OCI-LY7 (cell line): Measurements from ENCODE around the gene SGIP1. TPM values are rescaled to one million over a fixed set of nuclear protein-coding genes. Genes with fewer than 3 reads are reported as not detected.

Source experiments
- BruUV-seq: library from RNA; stranded (reverse); fragments of 400-500 nt; replicated peaks from 2 replicates; lab custom pipeline; 2021; lab: Mats Ljungman, UMichigan
- CTCF ChIA-PET: fragments of 300-600 bp; sonication (Branson Sonifier 250); formaldehyde crosslinking; loops from one replicate; lab custom pipeline; 2022; ENCODE audit warnings: antibody characterized with exemption; ENCODE audit not compliant: unreplicated experiment; lab: Charles Lee
- POLR2A ChIA-PET: fragments of 300-600 bp; sonication (Branson Sonifier 250); formaldehyde crosslinking; loops from one replicate; lab custom pipeline; 2022; ENCODE audit warnings: antibody characterized with exemption; lab: Charles Lee
- DNase-seq: peaks from one replicate; pipeline ENCODE4 v3.0.0-alpha.2; 2015; ENCODE audit warnings: low spot score
- H2AFZ ChIP-seq: fragments of 200-600 bp; sonication (generic), shearing (Covaris generic); 2 replicates; pipeline ENCODE4 v1.6.1; 2014; ENCODE audit warnings: mild to moderate bottlenecking, antibody characterized with exemption, low read length, moderate library complexity
- H3K27ac ChIP-seq: fragments of 200-600 bp; sonication (generic); 2 replicates; pipeline ENCODE4 v1.5.1; 2014; ENCODE audit warnings: mixed run types, low read depth, mild to moderate bottlenecking, moderate library complexity, low read length, inconsistent platforms; ENCODE audit not compliant: poor library complexity, severe bottlenecking
- H3K36me3 ChIP-seq: fragments of 200-600 bp; sonication (generic); 2 replicates; pipeline ENCODE4 v1.6.1; 2014; ENCODE audit warnings: mild to moderate bottlenecking, antibody characterized with exemption, low read length, moderate library complexity, mixed read lengths; ENCODE audit not compliant: insufficient read depth
- H3K4me1 ChIP-seq: fragments of 200-600 bp; sonication (generic); 2 replicates; pipeline ENCODE4 v1.5.1; 2014; ENCODE audit warnings: mild to moderate bottlenecking, low read length; ENCODE audit not compliant: insufficient read depth, poor library complexity, severe bottlenecking
- H3K4me2 ChIP-seq: fragments of 200-600 bp; sonication (generic); 2 replicates; pipeline ENCODE4 v1.6.1; 2014; ENCODE audit warnings: mild to moderate bottlenecking, low read length
- H3K4me3 ChIP-seq: fragments of 200-600 bp; sonication (generic); 2 replicates; pipeline ENCODE4 v1.5.1; 2014; ENCODE audit warnings: mild to moderate bottlenecking, low read depth, low read length; ENCODE audit not compliant: poor library complexity, severe bottlenecking
- H3K79me2 ChIP-seq: fragments of 200-600 bp; sonication (generic); 2 replicates; pipeline ENCODE4 v1.6.1; 2016; ENCODE audit warnings: low read depth, mild to moderate bottlenecking, low read length, moderate library complexity, mixed read lengths; ENCODE audit not compliant: insufficient read depth
- H3K9me2 ChIP-seq: fragments of 200-600 bp; sonication (generic); 2 replicates; pipeline ENCODE4 v1.6.1; 2016; ENCODE audit warnings: mild to moderate bottlenecking, low read length, mixed read lengths; ENCODE audit not compliant: insufficient read depth
- H3K9me3 ChIP-seq: fragments of 200-600 bp; sonication (generic); 2 replicates; pipeline ENCODE4 v1.6.1; 2014; ENCODE audit warnings: mild to moderate bottlenecking, mixed run types, low read length, mixed read lengths
- H4K20me1 ChIP-seq: fragments of 200-600 bp; sonication (generic); 2 replicates; pipeline ENCODE4 v1.6.1; 2014; ENCODE audit warnings: mild to moderate bottlenecking, antibody characterized with exemption, low read length, moderate library complexity, mixed read lengths; ENCODE audit not compliant: insufficient read depth
- EZH2phosphoT487 ChIP-seq: fragments of 200-600 bp; sonication (generic); IDR thresholded peaks from 2 replicates; pipeline ENCODE4 v1.6.1; 2018; ENCODE audit warnings: low read depth, borderline replicate concordance, mild to moderate bottlenecking, mixed run types, antibody characterized with exemption, low read length, moderate library complexity, mixed read lengths
- intact Hi-C: fragments of 100-400 bp; cut with micrococcal nuclease; formaldehyde crosslinking; loops from one replicate; pipeline ENCODE4 v1.10.0; 2022; ENCODE audit not compliant: unreplicated experiment
- total RNA-seq, 2 experiments: library from RNA; depleted of rRNA in 1 of 2; stranded (reverse); fragments of >200 nt in 1 of 2; shearing (Covaris generic) in 1 of 2; gene quantifications; 2 replicates each; pipeline ENCODE4 v1.2.3, GENCODE V29; 2014 to 2022
- TF ChIP-seq, protein P1 (sequence below): fragments of 200-600 bp; sonication (generic); conservative IDR thresholded peaks from 2 replicates; pipeline ENCODE4 v1.5.1; 2014; ENCODE audit warnings: mild to moderate bottlenecking, antibody characterized with exemption, low read length, moderate library complexity, mixed read lengths

SGIP1 gene
- total RNA-seq, 2 experiments from 2014 or later: not detected

DNA sequence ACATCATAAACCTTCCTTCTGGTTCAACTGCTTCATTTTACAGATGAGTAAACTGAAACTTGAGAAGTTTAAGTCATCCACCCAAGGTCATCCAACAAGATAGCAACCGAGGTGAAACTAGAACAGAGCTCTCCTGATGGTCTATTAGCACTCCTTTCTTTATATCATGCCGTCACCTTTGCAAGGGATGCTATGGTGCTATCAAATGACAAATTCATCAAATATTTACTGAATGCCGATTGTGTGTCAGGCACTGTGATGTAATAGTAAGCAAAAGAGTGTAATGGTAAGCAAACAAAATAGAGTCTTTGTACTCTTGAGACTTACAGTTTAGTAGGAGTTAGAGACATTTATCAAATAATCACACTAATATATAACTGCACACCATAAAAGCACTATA lies 14.0 kb upstream of the SGIP1 start:
- Histone ChIP-seq H2AFZ (no peak overlapping the region), H3K27ac (no peak overlapping the region), H3K9me3 (no peaks in the 10 kb centered on the region), H3K4me3 (no peak overlapping the region), H3K9me2 (no peaks in the 10 kb centered on the region), H3K4me1 (no peaks in the 10 kb centered on the region), H3K79me2 (no peaks in the 10 kb centered on the region), H3K36me3 (no peaks in the 10 kb centered on the region), H4K20me1 (no peaks in the 10 kb centered on the region), H3K4me2 (no peak overlapping the region)
- BruUV-seq: no TSS peak
- POLR2A ChIA-PET: no interaction called here
- CTCF ChIA-PET: no interaction called here
- intact Hi-C loops: no loop called here
- TF ChIP-seq, protein P1, sequence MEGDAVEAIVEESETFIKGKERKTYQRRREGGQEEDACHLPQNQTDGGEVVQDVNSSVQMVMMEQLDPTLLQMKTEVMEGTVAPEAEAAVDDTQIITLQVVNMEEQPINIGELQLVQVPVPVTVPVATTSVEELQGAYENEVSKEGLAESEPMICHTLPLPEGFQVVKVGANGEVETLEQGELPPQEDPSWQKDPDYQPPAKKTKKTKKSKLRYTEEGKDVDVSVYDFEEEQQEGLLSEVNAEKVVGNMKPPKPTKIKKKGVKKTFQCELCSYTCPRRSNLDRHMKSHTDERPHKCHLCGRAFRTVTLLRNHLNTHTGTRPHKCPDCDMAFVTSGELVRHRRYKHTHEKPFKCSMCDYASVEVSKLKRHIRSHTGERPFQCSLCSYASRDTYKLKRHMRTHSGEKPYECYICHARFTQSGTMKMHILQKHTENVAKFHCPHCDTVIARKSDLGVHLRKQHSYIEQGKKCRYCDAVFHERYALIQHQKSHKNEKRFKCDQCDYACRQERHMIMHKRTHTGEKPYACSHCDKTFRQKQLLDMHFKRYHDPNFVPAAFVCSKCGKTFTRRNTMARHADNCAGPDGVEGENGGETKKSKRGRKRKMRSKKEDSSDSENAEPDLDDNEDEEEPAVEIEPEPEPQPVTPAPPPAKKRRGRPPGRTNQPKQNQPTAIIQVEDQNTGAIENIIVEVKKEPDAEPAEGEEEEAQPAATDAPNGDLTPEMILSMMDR: no peak
- no peak for TF ChIP-seq EZH2phosphoT487
- DNase-seq: no peak

DNA sequence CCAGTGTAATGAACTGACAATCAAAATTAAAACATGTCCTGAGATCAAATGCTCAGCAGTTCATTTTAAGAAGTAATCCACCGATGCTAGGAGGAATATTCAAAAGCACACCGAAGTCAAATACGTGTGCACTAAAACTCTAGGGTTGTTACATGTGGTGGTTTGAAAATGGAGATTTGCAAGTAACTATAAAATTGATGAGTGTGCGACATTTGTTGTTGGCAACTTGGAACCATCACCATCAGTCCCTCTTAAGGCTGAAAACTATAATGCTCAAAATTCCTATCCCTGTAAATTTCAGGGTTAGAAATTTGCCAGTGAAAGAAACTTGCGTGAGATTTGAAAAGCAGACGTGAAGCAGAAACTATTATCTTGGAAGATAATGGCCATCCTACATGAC lies 13.3 kb upstream of the SGIP1 start:
- Histone ChIP-seq H3K27ac (no peak overlapping the region), H2AFZ (no peak overlapping the region), H3K36me3 (no peaks in the 10 kb centered on the region), H3K9me2 (no peaks in the 10 kb centered on the region), H3K4me2 (no peak overlapping the region), H3K4me3 (no peak overlapping the region), H4K20me1 (no peaks in the 10 kb centered on the region), H3K4me1 (no peaks in the 10 kb centered on the region), H3K79me2 (no peaks in the 10 kb centered on the region), H3K9me3 (no peaks in the 10 kb centered on the region)
- intact Hi-C loops: no loop called here
- TF ChIP-seq, protein P1: no peak
- TF ChIP-seq EZH2phosphoT487: no peak
- POLR2A ChIA-PET: no interaction called here
- no TSS peak for BruUV-seq
- CTCF ChIA-PET: no interaction called here
- no peak for DNase-seq

DNA sequence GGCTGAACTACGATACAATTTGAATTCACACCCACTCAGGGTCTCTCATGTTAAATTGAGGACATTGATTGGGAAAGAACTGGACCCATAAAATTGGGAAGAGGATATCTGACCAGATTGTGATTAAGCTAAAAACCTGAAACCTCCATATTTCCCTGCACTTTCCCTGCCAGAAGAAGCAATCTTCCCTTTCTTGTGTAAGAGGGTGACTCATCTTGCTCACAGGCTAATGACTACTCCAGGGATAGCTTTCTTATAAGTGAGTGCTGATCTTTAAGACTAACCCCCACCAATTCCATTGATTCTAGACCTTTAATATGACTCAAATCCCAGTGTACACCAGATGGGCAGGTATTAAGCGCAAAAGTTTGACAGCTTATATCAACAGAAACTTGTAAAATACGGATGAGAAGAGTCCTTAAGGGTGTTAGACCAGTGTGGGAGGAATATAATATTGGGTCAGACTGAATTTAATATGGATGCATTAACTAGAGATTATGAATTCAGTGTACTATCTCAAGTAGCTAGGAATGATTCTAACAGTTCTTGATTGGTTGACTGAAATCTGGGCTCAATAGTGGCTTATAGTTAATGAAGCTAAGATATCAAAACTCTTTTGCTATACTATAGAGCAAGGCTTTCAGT lies 12.1 kb upstream of the SGIP1 start:
- ChIA-PET CTCF (no interaction called here), POLR2A (interaction anchor here (0.6 to 1.1 kb wide), 2 partner anchors 15 to 240 kb away, joined by 3 read pairs; no protein-coding TSS in a partner anchor)
- Histone ChIP-seq H3K9me3 (no peaks in the 10 kb centered on the region), H3K79me2 (no peaks in the 10 kb centered on the region), H3K9me2 (no peaks in the 10 kb centered on the region), H3K4me3 (no peak overlapping the region), H3K27ac (no peak overlapping the region), H2AFZ (no peak overlapping the region), H3K4me2 (no peak overlapping the region), H3K4me1 (no peaks in the 10 kb centered on the region), H4K20me1 (no peaks in the 10 kb centered on the region), H3K36me3 (no peaks in the 10 kb centered on the region)
- no TSS peak for BruUV-seq
- intact Hi-C loops: no loop called here
- DNase-seq: no peak
- TF ChIP-seq, protein P1: no peak
- TF ChIP-seq EZH2phosphoT487: no peak
